ENCODE measurements around the gene MRPL14.

DNA sequence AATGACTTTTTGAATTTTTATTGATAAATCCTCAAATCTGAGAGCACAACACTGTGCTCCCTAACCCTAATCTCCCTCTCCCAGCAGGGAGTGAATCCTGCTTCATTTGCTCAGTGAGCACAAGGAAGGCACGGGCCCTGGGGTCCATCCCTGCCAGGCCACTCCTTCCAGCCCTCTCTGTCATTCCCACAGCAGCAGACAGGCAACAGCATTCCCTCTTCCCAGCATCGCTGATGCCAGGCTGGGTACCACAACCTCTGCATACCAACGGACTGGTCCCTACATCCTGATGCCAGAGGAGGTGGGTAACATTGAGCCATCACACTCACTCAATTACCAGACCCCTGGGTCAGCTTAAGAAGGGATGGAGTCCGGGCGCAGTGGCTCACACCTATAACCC is 34.2 kb downstream of the MRPL14 start:
- TF ChIP-seq POLR2A (IDR thresholded peaks at IDR 0.05) (no peak), POLR2AphosphoS5 (IDR thresholded peaks at IDR 0.05; ENCODE audit: insufficient read depth in 1 of 2, low read depth in 1 of 2) (no peak)
- TF ChIP-seq, protein P1, sequence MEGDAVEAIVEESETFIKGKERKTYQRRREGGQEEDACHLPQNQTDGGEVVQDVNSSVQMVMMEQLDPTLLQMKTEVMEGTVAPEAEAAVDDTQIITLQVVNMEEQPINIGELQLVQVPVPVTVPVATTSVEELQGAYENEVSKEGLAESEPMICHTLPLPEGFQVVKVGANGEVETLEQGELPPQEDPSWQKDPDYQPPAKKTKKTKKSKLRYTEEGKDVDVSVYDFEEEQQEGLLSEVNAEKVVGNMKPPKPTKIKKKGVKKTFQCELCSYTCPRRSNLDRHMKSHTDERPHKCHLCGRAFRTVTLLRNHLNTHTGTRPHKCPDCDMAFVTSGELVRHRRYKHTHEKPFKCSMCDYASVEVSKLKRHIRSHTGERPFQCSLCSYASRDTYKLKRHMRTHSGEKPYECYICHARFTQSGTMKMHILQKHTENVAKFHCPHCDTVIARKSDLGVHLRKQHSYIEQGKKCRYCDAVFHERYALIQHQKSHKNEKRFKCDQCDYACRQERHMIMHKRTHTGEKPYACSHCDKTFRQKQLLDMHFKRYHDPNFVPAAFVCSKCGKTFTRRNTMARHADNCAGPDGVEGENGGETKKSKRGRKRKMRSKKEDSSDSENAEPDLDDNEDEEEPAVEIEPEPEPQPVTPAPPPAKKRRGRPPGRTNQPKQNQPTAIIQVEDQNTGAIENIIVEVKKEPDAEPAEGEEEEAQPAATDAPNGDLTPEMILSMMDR (IDR thresholded peaks at IDR 0.05): no peak
